GM18873 (cell line): Measurements from ENCODE around the gene PRKACB.

Experiments used
- ATAC-seq: cut with Tn5 transposase; IDR thresholded peaks from one replicate; pipeline ENCODE4 v1.9.1; 2021; ENCODE audit warnings: mild to moderate bottlenecking, moderate library complexity, moderate number of reproducible peaks; ENCODE audit not compliant: unreplicated experiment, low FRiP score

Gene PRKACB

GRCh38 chr1:84152649-84153056 is 8.6 kb downstream of the PRKACB start:
- peak; percentile 72 for ATAC-seq

DNA sequence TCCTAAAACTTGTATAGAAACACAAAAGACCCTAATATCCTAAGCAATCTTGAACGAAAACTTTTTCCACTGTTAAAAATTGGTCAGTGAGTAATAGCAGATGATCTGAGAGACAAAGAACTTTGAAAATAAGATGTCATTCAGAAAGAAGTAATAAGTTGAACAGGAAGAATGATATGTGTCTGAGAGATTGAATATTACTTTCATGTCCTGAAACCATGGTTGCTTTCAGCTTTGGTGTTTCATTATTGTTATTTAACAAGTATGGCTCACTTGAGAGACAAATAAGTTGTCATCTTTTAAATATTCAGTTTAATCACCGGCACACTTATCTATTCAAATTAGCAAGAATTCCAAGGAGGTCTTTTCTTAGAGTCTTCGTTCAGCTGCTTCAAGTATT is 11.4 kb downstream of the PRKACB start:
- ATAC-seq, result no peak

GRCh38 chr1:84156210-84156621 is 12.1 kb downstream of the PRKACB start:
- no peak for ATAC-seq

GRCh38 chr1:84159533-84160240 is 15.6 kb downstream of the PRKACB start:
- ATAC-seq, result no peak

DNA sequence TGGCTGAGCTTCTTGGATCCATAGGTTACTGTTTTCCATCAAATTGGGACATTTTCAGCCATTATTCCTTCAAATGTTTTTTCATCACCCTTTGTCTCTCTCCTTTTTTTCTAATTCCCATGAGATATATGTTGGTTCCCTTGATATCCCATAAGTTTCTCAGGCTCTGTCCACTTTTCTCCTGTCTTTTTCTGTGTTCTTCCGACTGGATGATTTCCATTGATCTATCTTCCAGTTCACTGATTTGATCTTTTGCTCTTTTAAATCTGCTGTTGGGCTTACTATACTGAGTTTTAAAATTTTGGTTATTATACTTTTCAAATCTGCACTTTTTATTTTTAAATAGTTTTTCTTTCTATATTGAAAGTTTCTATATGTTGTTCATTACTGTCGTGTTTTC is 18.2 kb downstream of the PRKACB start:
- no peak for ATAC-seq

GRCh38 chr1:84163123-84163931 is 19.3 kb downstream of the PRKACB start:
- ATAC-seq, result no peak

DNA sequence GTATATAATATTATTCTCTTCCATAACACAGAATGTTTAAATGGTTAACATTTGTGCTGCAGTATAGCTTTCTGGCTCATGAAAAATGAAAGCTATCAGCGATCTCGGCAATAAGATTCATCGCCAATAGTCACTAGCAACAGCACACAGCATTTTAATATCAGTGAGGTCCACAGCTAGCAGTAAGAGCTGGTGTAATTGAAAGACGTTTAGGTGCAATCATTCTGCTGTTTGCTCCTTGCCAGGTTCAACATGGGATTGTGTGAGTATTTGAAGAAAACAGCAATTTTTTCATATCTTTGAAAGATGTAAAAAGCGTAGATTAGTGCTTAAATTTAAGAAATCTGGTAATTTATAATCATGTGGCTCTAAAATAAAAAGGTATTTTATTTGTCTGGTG is 20.1 kb downstream of the PRKACB start:
- ATAC-seq, result no peak

GRCh38 chr1:84164567-84165021 is 20.5 kb downstream of the PRKACB start:
- no peak for ATAC-seq

DNA sequence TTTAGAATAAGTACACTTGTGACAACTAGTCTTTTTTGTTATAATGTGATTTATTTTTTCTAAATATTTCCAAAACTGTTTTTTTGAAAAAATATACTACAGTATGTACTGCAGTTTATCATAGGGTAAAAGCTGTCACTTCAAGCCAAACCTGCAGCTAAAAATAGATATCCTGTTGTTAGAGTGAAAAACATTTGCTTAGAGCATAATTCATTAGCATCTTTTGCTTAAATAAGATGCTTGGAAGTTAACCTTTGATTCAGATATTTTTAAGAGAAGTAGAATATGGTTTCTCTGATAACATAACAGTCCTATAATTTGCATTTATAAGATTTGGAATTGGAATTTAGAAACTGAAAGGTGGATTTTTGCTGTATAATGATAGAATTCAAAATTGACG is 21.5 kb downstream of the PRKACB start:
- ATAC-seq, result no peak

DNA sequence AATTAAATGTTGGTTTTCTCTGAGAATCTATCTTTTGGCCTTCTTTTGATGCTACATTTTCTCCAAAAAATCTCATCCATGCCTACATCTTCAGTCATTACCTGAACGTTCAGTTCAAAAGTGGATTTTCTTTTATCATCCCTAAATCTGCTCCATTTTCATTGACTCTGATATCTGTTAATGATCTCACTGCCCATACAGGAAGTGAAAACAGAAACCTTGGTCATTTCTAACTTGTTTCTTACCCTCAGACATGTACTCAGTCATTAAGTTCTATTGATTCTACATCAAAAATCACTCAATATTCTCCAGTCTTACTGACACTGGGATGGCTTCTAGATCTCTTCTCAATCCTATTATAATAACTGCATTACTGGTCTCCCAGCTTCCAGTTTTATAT is 22.7 kb downstream of the PRKACB start:
- peak; percentile 94 for ATAC-seq

GRCh38 chr1:84168783-84169182 is 24.7 kb downstream of the PRKACB start:
- ATAC-seq, result no peak

DNA sequence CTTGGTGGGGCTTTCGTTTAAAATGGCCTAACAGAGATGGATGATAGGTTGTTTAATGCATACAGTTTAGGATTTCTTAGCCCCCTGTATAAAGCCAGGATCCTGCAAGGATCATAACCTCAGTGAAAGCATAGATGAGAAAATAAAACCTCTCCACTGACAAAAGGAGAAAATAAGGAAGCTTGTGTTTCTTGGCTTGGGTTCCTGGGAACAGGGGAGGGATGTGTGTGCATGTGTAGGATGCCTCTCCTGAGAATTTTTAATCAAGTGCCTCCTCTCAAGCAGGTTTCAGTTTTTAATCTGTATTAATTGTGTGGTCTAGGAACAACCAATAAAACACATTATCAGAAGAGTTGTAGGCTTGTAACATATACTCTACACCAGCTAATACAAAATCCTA is 26.1 kb downstream of the PRKACB start:
- ATAC-seq, result no peak

DNA sequence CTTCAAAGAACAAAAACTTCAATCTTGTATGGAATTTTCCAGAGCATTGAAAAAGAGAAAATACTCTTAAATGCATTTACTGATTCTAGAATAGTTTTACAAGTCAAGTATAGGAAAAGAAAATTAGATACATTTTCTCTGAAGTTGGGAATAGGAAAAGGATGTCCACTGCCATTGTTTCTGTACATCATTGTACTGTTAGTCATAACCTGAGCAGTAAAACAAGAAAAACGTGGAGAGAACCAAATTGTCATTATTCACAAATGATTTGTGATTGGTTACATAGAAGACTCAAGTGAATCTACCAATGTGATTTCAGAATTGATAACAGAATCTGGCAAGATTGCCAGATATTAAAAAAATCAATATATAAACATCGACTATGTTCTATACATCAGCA is 27.4 kb downstream of the PRKACB start:
- no peak for ATAC-seq

GRCh38 chr1:84174051-84174556 is 30.0 kb downstream of the PRKACB start:
- no peak for ATAC-seq

DNA sequence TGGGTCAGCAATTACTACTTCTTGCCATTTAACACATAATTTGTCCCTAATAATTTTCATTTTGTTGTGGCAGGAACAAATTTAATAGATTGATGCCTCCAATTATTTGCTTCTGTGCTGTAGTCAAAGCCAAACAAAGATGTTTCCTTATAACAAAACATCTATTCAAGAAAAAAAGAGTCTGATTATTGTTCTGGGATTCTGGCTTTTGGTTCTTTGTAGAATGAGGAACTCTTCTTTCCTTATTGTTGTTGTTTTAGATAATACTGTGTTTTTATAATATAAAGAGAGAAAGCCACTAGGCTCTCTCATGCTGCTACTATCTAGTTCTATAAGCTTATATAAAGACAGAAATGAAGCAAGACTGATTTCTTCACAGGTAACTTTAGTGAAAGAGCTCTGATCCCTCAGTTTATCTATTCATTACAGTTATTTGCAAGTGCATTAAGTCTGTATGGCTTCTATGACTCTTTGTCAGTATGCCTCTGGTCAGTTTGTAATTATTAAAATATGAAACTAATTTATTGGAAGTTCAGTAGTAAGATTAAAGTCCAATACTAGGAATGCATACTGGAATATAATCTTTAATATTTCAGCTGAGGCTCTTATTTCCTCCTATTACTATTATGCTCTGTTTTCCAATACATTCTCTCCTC is 37.4 kb downstream of the PRKACB start:
- no peak for ATAC-seq

GRCh38 chr1:84190455-84190854 is 46.4 kb downstream of the PRKACB start:
- ATAC-seq, result no peak

DNA sequence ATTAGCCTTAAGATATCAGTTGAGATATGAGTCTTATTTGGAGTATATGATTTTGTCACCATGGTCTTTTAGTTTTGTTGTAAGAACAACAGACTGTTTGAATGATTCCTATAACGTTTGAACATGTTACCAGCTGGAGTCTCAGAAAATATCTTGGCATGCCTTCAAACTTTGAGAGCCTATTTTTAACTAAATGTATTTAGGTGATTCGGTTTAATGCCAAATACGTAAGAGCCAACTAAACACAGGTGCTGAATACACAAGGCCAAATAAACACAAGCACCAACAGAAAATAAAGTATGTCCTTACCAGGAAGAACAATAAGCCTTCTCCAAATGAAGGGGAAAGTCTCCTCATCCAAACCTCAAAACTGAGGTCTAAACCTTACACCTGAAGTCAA is 48.6 kb downstream of the PRKACB start:
- ATAC-seq, result no peak

DNA sequence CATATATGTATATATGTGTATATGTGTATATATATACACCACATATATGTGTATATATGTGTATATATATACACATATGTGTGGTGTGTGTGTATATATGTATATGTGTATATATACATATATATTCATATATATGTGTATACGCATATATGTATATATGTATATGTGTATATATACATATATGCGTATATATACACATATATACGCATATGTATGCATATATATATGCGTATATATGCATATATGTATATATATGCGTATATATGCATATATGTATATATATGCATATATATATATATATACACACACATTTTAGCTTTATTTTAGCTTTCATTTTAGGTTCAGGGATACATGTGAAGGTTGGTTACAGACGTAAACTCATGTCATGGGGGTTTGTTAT is 54.8 kb downstream of the PRKACB start:
- ATAC-seq, result no peak

GRCh38 chr1:84199257-84199656 is 55.2 kb downstream of the PRKACB start:
- no peak for ATAC-seq

GRCh38 chr1:84202126-84202525 is 58.1 kb downstream of the PRKACB start:
- ATAC-seq, result no peak

DNA sequence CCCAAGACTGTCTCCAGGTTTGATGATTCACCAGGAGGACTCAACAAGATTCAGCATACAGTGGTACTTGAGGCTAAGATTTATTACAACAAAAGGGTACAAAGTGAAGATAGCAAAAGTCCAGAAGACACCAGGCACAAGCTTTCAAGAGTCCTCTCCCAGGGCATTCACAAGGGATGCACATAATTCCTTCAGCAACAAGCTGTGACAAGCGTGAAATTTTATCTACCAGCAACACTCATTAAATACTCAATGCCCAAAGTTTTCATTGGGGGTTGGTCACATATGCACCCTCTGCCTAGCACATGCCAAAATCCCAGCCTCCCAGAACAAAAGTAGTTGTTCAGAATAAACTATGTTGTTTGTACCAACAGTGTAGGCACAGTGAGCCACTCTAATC is 62.3 kb downstream of the PRKACB start:
- no peak for ATAC-seq
